ENCODE measurements around the gene TSR1. TPM values are rescaled to one million over a fixed set of nuclear protein-coding genes. Genes with fewer than 3 reads are reported as not detected.

TSR1 gene
- 37.3 and 40.6 TPM in 2 replicates for total RNA-seq

DNA sequence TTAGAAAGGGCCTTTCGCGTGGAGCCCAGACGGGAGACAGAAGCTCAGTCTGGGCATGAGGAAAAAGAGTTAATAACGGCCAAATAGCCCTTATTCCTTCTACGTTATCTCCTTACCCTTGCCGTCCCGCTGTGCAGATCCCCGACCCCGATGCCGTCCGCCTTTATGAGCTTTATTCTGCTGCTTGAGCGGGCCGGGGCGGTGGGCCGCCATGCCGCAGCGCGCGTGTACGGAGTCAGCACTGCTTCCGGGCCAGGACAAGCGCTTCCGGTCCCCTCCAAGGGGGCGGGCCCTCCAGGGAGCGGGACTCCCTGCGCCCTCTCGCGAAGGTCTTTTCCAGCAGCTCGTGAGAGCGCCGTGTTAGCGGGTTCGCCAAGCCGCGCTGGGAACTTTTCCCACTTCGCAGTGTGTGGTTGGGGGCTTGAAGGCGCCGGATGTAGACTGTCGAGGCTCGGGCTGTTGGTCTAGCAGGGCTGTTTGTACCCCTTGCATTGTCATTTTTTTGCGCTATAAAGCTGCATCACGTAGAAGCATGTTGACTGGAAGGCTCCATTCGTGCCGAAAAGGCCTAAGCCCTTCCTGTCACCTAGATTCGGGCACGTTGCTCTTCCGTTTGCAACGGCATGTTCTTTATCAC is at the start of gene TSR1:
TSS of gene TSR1 (minus strand) at position 243 of the 637 bp plus-strand sequence. CDS start at position 213, 30 bp downstream.

DNA sequence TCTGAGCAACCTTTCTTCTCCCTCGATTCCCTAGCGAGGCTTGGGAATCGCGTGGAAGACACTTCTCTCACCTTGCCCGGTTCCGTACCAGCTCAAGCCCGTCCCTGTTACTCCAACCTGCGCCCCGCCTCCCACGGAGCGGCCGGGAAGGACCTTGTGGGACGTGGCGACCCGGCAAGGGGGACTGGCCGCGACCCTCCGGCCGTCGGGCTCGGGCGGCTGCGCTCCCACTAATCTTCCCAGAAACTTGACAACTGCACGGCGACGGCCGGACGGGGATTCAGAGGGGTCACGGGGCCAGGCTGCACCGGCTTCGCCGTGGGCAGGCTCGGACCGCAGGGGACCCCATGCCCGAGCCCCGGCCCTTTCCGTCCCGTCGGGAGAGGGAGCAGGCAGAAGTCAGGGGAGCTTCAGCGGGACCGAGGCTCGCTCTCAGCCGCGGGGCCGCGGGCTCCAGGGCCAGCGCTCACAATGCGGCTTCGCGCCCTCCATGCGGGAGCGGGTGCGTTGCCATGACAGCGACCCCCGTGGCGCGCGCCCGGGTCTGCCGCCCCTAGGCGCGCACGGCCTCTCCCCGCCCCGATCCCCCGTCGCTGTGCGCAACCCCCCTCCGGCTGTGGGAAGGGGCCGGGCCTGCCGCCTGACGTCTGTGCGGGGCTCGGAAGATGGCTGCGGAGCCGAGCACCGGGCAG is 741 bp upstream of the TSR1 start, which contains the start of gene SGSM2:
TSS of gene SGSM2 (plus strand) at position 650 of the 692 bp plus-strand sequence. CDS start 188 bp downstream, outside the sequence.

DNA sequence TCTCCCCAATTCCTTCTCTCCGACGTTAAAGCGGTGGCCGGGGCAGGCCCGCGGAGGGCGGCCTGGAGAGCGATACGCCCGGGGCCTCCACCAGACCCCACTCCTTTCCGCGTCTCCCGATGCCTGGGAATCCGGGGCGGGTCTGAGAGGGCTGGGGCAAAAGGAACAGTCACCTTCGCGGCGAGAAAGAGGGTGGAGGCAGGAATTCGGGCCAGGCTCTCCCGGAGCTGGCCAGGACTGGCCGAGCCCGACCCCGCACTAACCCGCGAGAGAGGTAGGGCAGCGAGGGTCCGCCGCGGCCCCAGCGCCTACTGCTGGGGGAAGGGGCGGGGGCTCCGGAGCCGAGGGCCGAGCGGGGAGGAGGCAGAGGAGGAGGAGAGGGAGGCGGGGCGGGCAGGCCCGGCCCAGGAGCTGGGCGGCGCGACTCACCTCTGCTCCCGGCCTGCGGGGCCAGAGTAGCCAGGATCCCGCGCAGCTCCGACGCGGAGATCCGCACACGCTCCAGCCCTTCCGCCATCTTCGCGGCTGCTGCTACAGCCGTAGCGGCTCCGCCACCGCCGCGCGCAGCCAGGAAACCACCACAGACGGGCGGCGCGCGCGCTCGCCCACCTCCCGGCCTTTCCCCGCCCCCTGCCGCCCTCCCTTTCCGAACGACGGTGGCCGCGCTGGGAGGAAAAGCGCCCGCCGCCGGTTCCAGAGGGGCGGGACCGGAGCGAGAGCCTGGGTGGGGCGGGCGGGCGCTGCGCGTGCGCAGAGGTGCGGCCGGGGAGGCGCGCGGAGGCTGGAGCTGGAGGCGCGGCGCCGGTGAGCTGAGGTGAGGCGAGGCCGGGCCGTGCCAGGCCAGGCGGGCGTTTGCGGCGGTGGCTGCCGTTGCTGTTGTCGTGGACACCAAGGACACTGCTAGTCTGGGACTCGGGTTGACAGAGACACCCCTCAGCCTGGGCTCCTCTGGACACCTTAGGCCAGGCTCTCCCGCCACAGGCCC is 32.8 kb downstream of the TSR1 start, which contains the start of the genes SMG6 and SRR:
TSS of gene SMG6 (minus strand) at position 582 of the 985 bp plus-strand sequence. CDS start at position 517, 65 bp downstream.
TSS of gene SRR (plus strand) at position 747 of the 985 bp plus-strand sequence. CDS start 11,611 bp downstream, outside the sequence.

Small RNA genes lying within 50 kb of the gene (small RNA-seq; reads per million reads assigned to genes)
- gene AC006435.3, result not detected
- 60.5 reads per million, percentile 98 among the genes with 10 or more reads in this experiment for gene SNORD91A
- 11.6 reads per million, percentile 95 among the genes with 10 or more reads in this experiment for gene SNORD91B

Other genes starting within 250 kb of the TSR1 start
- 32.6 and 46.7 TPM in 2 replicates for gene SMG6, start 32.7 kb downstream of the TSR1 start, total RNA-seq
- gene SRR, start 32.5 kb downstream of the TSR1 start, total RNA-seq, result 19.6 and 40.3 TPM in 2 replicates
- gene SGSM2, start 1.0 kb upstream of the TSR1 start, total RNA-seq, result 120 and 157 TPM in 2 replicates
- 12.6 and 12.8 TPM in 2 replicates for gene MNT, start 64.6 kb upstream of the TSR1 start, total RNA-seq
- 11.0 and 13.2 TPM in 2 replicates for gene METTL16, start 175.4 kb upstream of the TSR1 start, total RNA-seq